Sigmoid colon (tissue), 7 donors: Measurements from ENCODE around the gene TMEM115. TPM values are rescaled to one million over a fixed set of nuclear protein-coding genes. Genes with fewer than 3 reads are reported as not detected.

Experiments
- DNase-seq: peaks from one replicate; pipeline ENCODE4 v3.0.0-alpha.2; 2019
- H3K27ac ChIP-seq, 4 donors: fragments of 200-600 bp; sonication (generic); one replicate each; pipeline ENCODE4 v1.5.1; 2016 to 2019; ENCODE audit warnings: mild to moderate bottlenecking in 1 of 4
- H3K27me3 ChIP-seq, 3 donors: fragments of 200-600 bp; sonication (generic); one replicate each; pipeline ENCODE4 v1.5.1; 2019; ENCODE audit warnings: mild to moderate bottlenecking in 1 of 3
- H3K36me3 ChIP-seq, 4 donors: fragments of 200-600 bp; sonication (generic); one replicate each; pipeline ENCODE4 v1.5.1; 2016 to 2019
- H3K4me1 ChIP-seq, 4 donors: fragments of 200-600 bp; sonication (generic); one replicate each; pipeline ENCODE4 v1.5.1; 2017 to 2019
- H3K4me3 ChIP-seq, 4 donors: fragments of 200-600 bp; sonication (generic); one replicate each; pipeline ENCODE4 v1.5.1; 2017 to 2019; ENCODE audit warnings: mild to moderate bottlenecking in 2 of 4, moderate library complexity in 1 of 4
- H3K9me3 ChIP-seq, 4 donors: fragments of 200-600 bp in 3 of 4; sonication (generic) in 3 of 4; one replicate each; pipeline versions ENCODE4 v1.5.1 to v1.6.1; 2013 to 2019
- CTCF ChIP-seq, 4 experiments: fragments of 450-650 bp in 3 of 4; fragments of 200-600 bp in 1 of 4; IDR thresholded peaks; one replicate each; pipeline ENCODE4 v1.5.1; 2016 to 2019; ENCODE audit warnings: antibody characterized with exemption in 4 of 4, mild to moderate bottlenecking in 3 of 4, moderate library complexity in 2 of 4
- EP300 ChIP-seq, 4 donors: sonication (generic); formaldehyde crosslinking; IDR thresholded peaks; one replicate each; pipeline ENCODE4 v1.6.1; 2017; ENCODE audit warnings: antibody characterized with exemption in 4 of 4
- POLR2A ChIP-seq, 2 donors: fragments of 450-650 bp; IDR thresholded peaks; one replicate each; pipeline ENCODE4 v1.6.1; 2016; ENCODE audit warnings: antibody characterized with exemption in 2 of 2, mild to moderate bottlenecking in 2 of 2, moderate library complexity in 2 of 2
- POLR2AphosphoS5 ChIP-seq, 4 donors: sonication (generic); formaldehyde crosslinking; IDR thresholded peaks; one replicate each; pipeline ENCODE4 v1.6.1; 2017; ENCODE audit warnings: antibody characterized with exemption in 4 of 4
- WGBS, 2 donors: extraction: QIAGEN DNeasy Blood & Tissue Kit; methylation state at CpG; one replicate each; pipeline ENCODE4 v1.1.7; 2013; 5-methylcytosine and 5-hydroxymethylcytosine counted together
- intact Hi-C: fragments of 100-400 bp; cut with DNase I; formaldehyde crosslinking; loops from one replicate; pipeline ENCODE4 v1.15.1; 2023
- polyA plus RNA-seq, 3 donors: library from polyadenylated mRNA; stranded (reverse); fragments of 200-250 nt; gene quantifications; one replicate each; pipeline ENCODE4 v1.2.3, GENCODE V29; 2013
- total RNA-seq, 4 donors: library from RNA; depleted of rRNA; stranded (reverse); fragments of >200 nt; gene quantifications; one replicate each; pipeline ENCODE4 v1.1.0, GENCODE V29; 2016
- donor health status: healthy with polysubstance abuse.
- donor health status: Bipolar disorder and iron deficiency.
- donor health status: healthy.

TMEM115 gene
- total and polyA plus RNA-seq, 7 donors = 9.5 to 45.7 (median 40.5) TPM

- Histone ChIP-seq H3K4me3 (no peak overlapping the region), H3K9me3 (no peaks in the 10 kb centered on the region), H3K36me3 (no peaks in the 10 kb centered on the region), H3K27me3 (no peaks in the 10 kb centered on the region), H3K27ac (no peak overlapping the region), H3K4me1 (no peaks in the 10 kb centered on the region)
- intact Hi-C loops = no loop called here
- DNase-seq = no peak
- TF ChIP-seq POLR2A (IDR thresholded peaks at IDR 0.05) = no peak
- no peak for TF ChIP-seq POLR2AphosphoS5 (IDR thresholded peaks at IDR 0.05)
- TF ChIP-seq CTCF (IDR thresholded peaks at IDR 0.05) = no peak
- no peak for TF ChIP-seq EP300 (IDR thresholded peaks at IDR 0.05)
- 87 to 89% methylated on average over 17 of the region's 17 CpGs for WGBS, 2 donors
These were observed 21.2 kb upstream of the TMEM115 start for GRCh38 chr3:50380405-50381085.

- WGBS, 2 donors = 90 to 92% methylated on average over 17 of the region's 17 CpGs
- H3K4me1 ChIP-seq = no peaks in the 10 kb centered on the region
- peaks cover 0 to 8% (median 0%) of the 10 kb centered on the region in 3 donors for H3K27me3 ChIP-seq
- no peak for DNase-seq
- intact Hi-C loops = no loop called here
- H3K36me3 ChIP-seq = no peaks in the 10 kb centered on the region
- no peak for TF ChIP-seq EP300 (IDR thresholded peaks at IDR 0.05)
- no peak for TF ChIP-seq POLR2A (IDR thresholded peaks at IDR 0.05)
- no peak for TF ChIP-seq POLR2AphosphoS5 (IDR thresholded peaks at IDR 0.05)
- no peak for TF ChIP-seq CTCF (IDR thresholded peaks at IDR 0.05)
- no peaks in the 10 kb centered on the region for H3K9me3 ChIP-seq
- no peak overlapping the region for H3K4me3 ChIP-seq
- no peak overlapping the region for H3K27ac ChIP-seq
These were observed 19.4 kb upstream of the TMEM115 start for GRCh38 chr3:50378757-50379156.

GRCh38 chr3:50378024-50378423, 18.7 kb upstream of the TMEM115 start:
- no peaks in the 10 kb centered on the region for H3K9me3 ChIP-seq
- no peak overlapping the region for H3K4me3 ChIP-seq
- H3K4me1 ChIP-seq = no peaks in the 10 kb centered on the region
- H3K27me3 ChIP-seq = peaks cover 0 to 8% (median 0%) of the 10 kb centered on the region in 3 donors
- no peak for DNase-seq
- intact Hi-C loops = no loop called here
- H3K27ac ChIP-seq = no peak overlapping the region
- no peaks in the 10 kb centered on the region for H3K36me3 ChIP-seq
- WGBS, 2 donors = 83 to 91% methylated on average over 6 of the region's 6 CpGs
- TF ChIP-seq EP300 (IDR thresholded peaks at IDR 0.05) (no peak), POLR2A (IDR thresholded peaks at IDR 0.05) (no peak), POLR2AphosphoS5 (IDR thresholded peaks at IDR 0.05) (no peak), CTCF (IDR thresholded peaks at IDR 0.05) (no peak)

GRCh38 chr3:50375258-50375931, 16.1 kb upstream of the TMEM115 start:
- no peak for DNase-seq
- H3K36me3 ChIP-seq = no peaks in the 10 kb centered on the region
- no peaks in the 10 kb centered on the region for H3K9me3 ChIP-seq
- H3K4me1 ChIP-seq = no peaks in the 10 kb centered on the region
- no peak for TF ChIP-seq CTCF (IDR thresholded peaks at IDR 0.05)
- TF ChIP-seq POLR2AphosphoS5 (IDR thresholded peaks at IDR 0.05) = no peak
- TF ChIP-seq EP300 (IDR thresholded peaks at IDR 0.05) = no peak
- no peak for TF ChIP-seq POLR2A (IDR thresholded peaks at IDR 0.05)
- H3K27me3 ChIP-seq = peaks cover 0 to 26% (median 7%) of the 10 kb centered on the region in 3 donors
- H3K4me3 ChIP-seq = no peak overlapping the region
- H3K27ac ChIP-seq = no peak overlapping the region
- 64 to 80% methylated on average over 7 of the region's 7 CpGs for WGBS, 2 donors
- intact Hi-C loops = no loop called here
